NT2/D1 (cell line): ENCODE data around the gene SRGAP3.

ENCODE experiments used
- DNase-seq: peaks from one replicate; pipeline ENCODE4 v3.0.0-alpha.2; 2011; ENCODE audit warnings: low read depth, low spot score
- H3K27me3 ChIP-seq: 2 replicates; pipeline ENCODE4 v1.6.0; 2011; ENCODE audit warnings: mild to moderate bottlenecking; ENCODE audit not compliant: insufficient read length, insufficient read depth
- H3K36me3 ChIP-seq: 2 replicates; pipeline ENCODE4 v1.6.1; 2011; ENCODE audit warnings: mild to moderate bottlenecking, low read length, mixed read lengths; ENCODE audit not compliant: insufficient read depth, insufficient read length
- H3K4me1 ChIP-seq: 2 replicates; pipeline ENCODE4 v1.5.1; 2011; ENCODE audit not compliant: insufficient read depth, insufficient read length
- H3K4me3 ChIP-seq: 2 replicates; pipeline ENCODE4 v1.5.1; 2011; ENCODE audit warnings: low read depth; ENCODE audit not compliant: insufficient read length
- H3K9ac ChIP-seq: 2 replicates; pipeline ENCODE4 v1.6.0; 2011; ENCODE audit warnings: low read depth; ENCODE audit not compliant: insufficient read length
- H3K9me3 ChIP-seq: 2 replicates; pipeline ENCODE4 v1.5.1; 2011; ENCODE audit warnings: mild to moderate bottlenecking, low read length; ENCODE audit not compliant: insufficient read depth
- SUZ12 ChIP-seq: IDR thresholded peaks from 2 replicates; pipeline ENCODE4 v1.6.1; 2011; ENCODE audit not compliant: insufficient read length, insufficient read depth; ENCODE audit errors: extremely low read depth
- YY1 ChIP-seq: IDR thresholded peaks from 2 replicates; pipeline ENCODE4 v1.6.1; 2011; ENCODE audit not compliant: insufficient read length, insufficient read depth
- ZNF274 ChIP-seq: IDR thresholded peaks from 2 replicates; pipeline ENCODE4 v1.6.1; 2011; ENCODE audit warnings: mild to moderate bottlenecking, low read depth, low read length

The SRGAP3 gene

DNA sequence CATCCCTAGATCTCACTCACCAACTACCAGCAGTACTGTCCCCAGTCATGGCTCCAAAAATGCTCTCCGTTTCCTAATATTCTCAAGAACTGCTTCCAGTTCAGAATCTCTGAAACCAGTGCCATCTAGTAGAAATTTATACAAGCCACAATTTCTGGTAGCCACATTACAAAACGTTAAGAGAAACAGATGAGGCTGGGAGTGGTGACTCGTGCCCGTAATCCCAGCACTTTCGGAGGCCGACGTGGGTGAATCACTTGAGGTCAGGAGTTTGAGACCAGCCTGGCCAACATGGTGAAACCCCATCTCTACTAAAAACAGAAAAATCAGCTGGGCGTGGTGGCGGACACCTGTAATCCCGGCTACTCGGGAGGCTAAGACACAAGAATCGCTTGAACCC, 207.8 kb downstream of the SRGAP3 start:
- Histone ChIP-seq H3K27me3 (peaks cover 5% of the 10 kb centered on the region), H3K4me1 (peaks cover 11% of the 10 kb centered on the region), H3K9ac (no peak overlapping the region), H3K4me3 (no peak overlapping the region), H3K36me3 (no peaks in the 10 kb centered on the region), H3K9me3 (no peaks in the 10 kb centered on the region)
- TF ChIP-seq ZNF274 (no peak), SUZ12 (no peak), YY1 (no peak)
- no peak for DNase-seq

DNA sequence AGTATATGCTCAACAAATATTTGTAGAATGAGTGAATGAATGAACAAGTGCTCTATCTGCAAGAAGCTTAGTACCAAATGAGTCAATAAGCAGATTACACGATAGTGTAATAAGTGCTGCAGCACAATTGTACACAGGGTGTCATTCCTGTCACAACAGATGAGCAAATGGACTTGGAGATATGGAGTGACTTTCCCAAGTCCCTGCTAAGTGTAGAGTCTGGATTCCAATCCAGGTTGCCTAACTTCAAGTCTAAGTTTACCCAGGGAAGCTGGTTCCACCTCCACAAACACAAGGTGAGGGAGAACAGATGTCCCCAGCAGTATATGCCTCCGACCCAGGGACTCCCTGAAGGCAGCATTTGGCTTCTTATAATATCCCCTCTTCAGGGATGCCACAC, 208.4 kb downstream of the SRGAP3 start:
- DNase-seq, result no peak
- peaks cover 11% of the 10 kb centered on the region for H3K4me1 ChIP-seq
- no peaks in the 10 kb centered on the region for H3K36me3 ChIP-seq
- peaks cover 5% of the 10 kb centered on the region for H3K27me3 ChIP-seq
- H3K9ac ChIP-seq, result no peak overlapping the region
- no peak overlapping the region for H3K4me3 ChIP-seq
- TF ChIP-seq ZNF274 (no peak), SUZ12 (no peak)
- H3K9me3 ChIP-seq, result no peaks in the 10 kb centered on the region

DNA sequence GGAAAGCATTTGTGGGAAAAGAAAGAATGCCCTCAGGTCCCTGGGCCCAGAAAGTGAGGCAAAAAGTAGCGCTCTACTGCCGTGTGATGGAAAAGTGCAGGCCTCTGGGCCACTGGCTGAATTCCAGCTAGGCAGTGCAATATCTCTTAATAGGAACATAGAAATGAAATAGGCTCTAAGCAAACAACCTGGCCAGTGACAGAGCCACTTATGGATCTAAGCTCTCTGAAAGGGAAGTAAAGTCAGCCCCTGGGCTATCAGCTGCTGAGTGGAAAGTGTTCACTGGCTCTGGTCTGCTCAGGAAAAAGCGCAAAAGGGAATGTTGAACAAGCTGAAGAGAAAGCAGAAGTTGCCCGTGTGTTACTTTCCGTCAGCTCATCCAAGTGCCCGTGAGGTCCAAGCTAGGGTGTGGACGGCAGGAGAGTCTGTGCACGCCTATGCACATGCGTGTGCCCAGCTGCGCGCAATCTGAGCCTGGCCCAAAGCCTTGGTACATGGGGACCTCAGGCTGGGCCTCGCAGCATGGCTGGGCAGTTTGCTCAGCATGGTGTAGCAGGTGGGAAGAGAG, 212.2 kb downstream of the SRGAP3 start:
- Histone ChIP-seq H3K36me3 (no peaks in the 10 kb centered on the region), H3K27me3 (peaks cover 5% of the 10 kb centered on the region), H3K9ac (no peak overlapping the region), H3K4me1 (peaks cover 12% of the 10 kb centered on the region), H3K9me3 (no peaks in the 10 kb centered on the region), H3K4me3 (no peak overlapping the region)
- TF ChIP-seq SUZ12, result no peak
- TF ChIP-seq ZNF274, result no peak
- no peak for TF ChIP-seq YY1
- DNase-seq, result no peak

DNA sequence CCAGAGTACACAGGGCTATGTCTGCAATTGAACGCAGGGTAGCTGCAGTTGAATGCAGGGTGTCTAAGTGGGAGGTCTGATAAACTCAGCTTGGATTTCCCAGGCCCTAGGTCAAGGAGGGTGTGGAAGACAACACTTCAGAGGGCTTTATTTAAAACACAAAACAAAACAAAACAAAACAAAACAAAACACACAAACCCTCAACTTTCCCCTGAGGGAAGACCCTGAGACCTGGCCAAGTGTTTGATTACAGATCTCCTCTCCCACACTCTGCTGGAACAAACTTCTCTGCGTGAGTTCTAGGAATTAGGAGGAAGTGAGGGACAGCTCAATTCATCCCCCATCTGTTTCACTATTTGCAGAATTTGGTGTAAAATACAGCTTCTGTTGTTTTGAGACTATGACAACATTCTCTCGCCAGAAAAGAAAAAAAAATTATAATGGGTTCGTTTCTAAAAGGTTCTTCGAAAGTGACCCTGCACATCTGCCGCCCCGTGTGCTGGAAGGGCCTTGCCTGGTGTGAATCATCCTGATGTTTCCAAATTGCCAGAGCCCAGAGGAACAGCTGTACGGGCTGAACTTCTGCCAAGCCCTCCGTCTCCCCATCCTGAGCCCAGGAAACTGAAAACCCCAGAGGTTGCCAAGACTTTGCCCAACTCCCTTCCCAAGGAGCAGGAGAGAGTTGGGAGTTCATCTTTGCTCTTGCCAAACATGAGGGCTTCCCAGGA, 212.9 kb downstream of the SRGAP3 start:
- Histone ChIP-seq H3K36me3 (no peaks in the 10 kb centered on the region), H3K27me3 (peaks cover 5% of the 10 kb centered on the region), H3K4me1 (peaks cover 13% of the 10 kb centered on the region), H3K9ac (no peak overlapping the region), H3K9me3 (no peaks in the 10 kb centered on the region), H3K4me3 (no peak overlapping the region)
- no peak for DNase-seq
- TF ChIP-seq SUZ12, result no peak
- TF ChIP-seq ZNF274, result no peak
- TF ChIP-seq YY1, result no peak

DNA sequence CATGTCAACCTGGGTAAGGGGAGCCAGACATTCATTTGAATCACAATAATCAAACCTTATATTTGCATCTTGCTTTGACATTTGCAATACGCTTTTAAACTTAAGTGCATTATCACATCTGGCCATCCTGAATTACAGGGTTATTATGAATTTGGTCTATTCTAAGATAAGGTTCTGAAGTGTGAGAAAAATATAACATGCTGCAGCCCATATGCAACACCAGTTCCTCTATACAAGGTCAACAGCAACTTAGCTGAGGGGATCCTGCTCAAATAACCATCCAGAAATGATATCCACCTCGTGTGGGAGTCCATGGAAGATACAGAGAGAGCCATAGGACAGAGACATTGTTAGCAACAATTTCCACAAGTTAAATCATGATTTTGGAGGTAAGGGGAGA, 213.5 kb downstream of the SRGAP3 start:
- peaks cover 5% of the 10 kb centered on the region for H3K27me3 ChIP-seq
- no peaks in the 10 kb centered on the region for H3K36me3 ChIP-seq
- no peak overlapping the region for H3K4me3 ChIP-seq
- TF ChIP-seq YY1 (no peak), SUZ12 (no peak), ZNF274 (no peak)
- no peaks in the 10 kb centered on the region for H3K9me3 ChIP-seq
- no peak for DNase-seq
- H3K4me1 ChIP-seq, result peaks cover 13% of the 10 kb centered on the region
- H3K9ac ChIP-seq, result no peak overlapping the region

DNA sequence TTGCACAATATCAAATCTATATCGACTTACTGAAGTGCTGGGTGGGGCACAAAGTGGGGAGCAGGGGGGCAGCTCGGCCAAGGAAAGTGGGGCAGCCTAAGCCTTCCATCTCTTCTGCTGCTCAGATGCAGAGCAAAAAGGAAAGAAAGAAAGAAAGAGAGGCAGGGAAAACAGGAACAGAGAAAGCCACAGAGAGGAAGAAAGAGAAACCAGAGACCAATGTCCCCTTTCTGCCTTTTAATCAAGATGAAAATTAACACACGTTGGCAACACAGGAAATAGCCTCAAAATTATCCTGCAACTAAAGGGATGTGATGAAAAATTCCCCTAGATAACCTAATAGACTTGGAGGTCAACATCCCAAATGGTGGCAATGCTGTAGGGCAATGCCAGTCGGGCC, 214.0 kb downstream of the SRGAP3 start:
- H3K36me3 ChIP-seq, result no peaks in the 10 kb centered on the region
- TF ChIP-seq ZNF274, result no peak
- no peak for TF ChIP-seq YY1
- no peak for TF ChIP-seq SUZ12
- H3K9me3 ChIP-seq, result no peaks in the 10 kb centered on the region
- H3K4me3 ChIP-seq, result no peak overlapping the region
- peaks cover 13% of the 10 kb centered on the region for H3K4me1 ChIP-seq
- H3K9ac ChIP-seq, result no peak overlapping the region
- DNase-seq, result no peak
- peaks cover 5% of the 10 kb centered on the region for H3K27me3 ChIP-seq

DNA sequence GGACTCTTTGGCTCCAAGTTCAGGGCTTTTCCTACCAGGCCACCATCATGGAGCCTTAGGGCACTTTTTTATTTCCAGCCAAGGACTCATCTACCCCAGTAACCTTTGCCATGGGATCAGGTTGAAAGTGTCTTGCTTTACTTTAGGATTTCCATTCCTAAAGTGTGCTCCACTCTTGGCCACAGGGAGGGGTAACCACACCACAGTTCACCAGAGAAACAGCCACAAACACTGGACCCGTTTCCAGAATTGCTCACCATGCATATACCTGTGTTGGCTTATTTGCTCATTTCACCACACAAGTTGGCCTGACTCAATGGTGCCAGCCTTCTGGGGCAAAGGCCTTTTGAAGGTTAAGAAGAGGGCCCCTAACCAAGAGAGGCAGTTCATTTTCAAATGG, 215.6 kb downstream of the SRGAP3 start:
- Histone ChIP-seq H3K36me3 (no peaks in the 10 kb centered on the region), H3K9ac (no peak overlapping the region), H3K27me3 (peaks cover under 1% of the 10 kb centered on the region), H3K4me1 (peaks cover 13% of the 10 kb centered on the region), H3K9me3 (no peaks in the 10 kb centered on the region), H3K4me3 (no peak overlapping the region)
- DNase-seq, result no peak
- no peak for TF ChIP-seq SUZ12
- no peak for TF ChIP-seq YY1
- no peak for TF ChIP-seq ZNF274
